ENCODE results near the gene N4BP2. TPM values are rescaled to one million over a fixed set of nuclear protein-coding genes. Genes with fewer than 3 reads are reported as not detected.

The N4BP2 gene
- total and polyA plus RNA-seq, 2 experiments from 2014 or later: 11.2 to 28.8 TPM

- TF ChIP-seq, protein P1, sequence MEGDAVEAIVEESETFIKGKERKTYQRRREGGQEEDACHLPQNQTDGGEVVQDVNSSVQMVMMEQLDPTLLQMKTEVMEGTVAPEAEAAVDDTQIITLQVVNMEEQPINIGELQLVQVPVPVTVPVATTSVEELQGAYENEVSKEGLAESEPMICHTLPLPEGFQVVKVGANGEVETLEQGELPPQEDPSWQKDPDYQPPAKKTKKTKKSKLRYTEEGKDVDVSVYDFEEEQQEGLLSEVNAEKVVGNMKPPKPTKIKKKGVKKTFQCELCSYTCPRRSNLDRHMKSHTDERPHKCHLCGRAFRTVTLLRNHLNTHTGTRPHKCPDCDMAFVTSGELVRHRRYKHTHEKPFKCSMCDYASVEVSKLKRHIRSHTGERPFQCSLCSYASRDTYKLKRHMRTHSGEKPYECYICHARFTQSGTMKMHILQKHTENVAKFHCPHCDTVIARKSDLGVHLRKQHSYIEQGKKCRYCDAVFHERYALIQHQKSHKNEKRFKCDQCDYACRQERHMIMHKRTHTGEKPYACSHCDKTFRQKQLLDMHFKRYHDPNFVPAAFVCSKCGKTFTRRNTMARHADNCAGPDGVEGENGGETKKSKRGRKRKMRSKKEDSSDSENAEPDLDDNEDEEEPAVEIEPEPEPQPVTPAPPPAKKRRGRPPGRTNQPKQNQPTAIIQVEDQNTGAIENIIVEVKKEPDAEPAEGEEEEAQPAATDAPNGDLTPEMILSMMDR (IDR thresholded peaks at IDR 0.05; ENCODE audit: poor library complexity): no peak
- no peak for TF ChIP-seq EZH2phosphoT487 (IDR thresholded peaks at IDR 0.05; ENCODE audit: low read depth, severe bottlenecking, unreplicated experiment)
- peak overlapping the region; percentile 33 for H3K27ac ChIP-seq
- H3K9me3 ChIP-seq (ENCODE audit: low read depth): no peaks in the 10 kb centered on the region
- 81% methylated on average over 15 of the region's 15 CpGs for WGBS (ENCODE audit: low lambda C conversion rate, missing lambda C conversion rate)
- no peaks in the 10 kb centered on the region for H3K9me2 ChIP-seq (replicated peaks; ENCODE audit: insufficient read depth)
- no peaks in the 10 kb centered on the region for H3K27me3 ChIP-seq
- no peak overlapping the region for H3K4me3 ChIP-seq
- no peaks in the 10 kb centered on the region for H4K20me1 ChIP-seq (ENCODE audit: insufficient read depth, poor library complexity, severe bottlenecking)
- no peaks in the 10 kb centered on the region for H3K36me3 ChIP-seq (replicated peaks; ENCODE audit: insufficient read depth, low read depth)
- H3K4me2 ChIP-seq: peak overlapping the region; percentile 17
- DNase-seq (ENCODE audit: low spot score): no peak
- H2AFZ ChIP-seq: no peak overlapping the region
- no peaks in the 10 kb centered on the region for H3K79me2 ChIP-seq
- peaks cover 7% of the 10 kb centered on the region for H3K4me1 ChIP-seq (ENCODE audit: insufficient read depth)
Measured at GRCh38 chr4:40199999-40200874, 143.6 kb downstream of the N4BP2 start.

DNA sequence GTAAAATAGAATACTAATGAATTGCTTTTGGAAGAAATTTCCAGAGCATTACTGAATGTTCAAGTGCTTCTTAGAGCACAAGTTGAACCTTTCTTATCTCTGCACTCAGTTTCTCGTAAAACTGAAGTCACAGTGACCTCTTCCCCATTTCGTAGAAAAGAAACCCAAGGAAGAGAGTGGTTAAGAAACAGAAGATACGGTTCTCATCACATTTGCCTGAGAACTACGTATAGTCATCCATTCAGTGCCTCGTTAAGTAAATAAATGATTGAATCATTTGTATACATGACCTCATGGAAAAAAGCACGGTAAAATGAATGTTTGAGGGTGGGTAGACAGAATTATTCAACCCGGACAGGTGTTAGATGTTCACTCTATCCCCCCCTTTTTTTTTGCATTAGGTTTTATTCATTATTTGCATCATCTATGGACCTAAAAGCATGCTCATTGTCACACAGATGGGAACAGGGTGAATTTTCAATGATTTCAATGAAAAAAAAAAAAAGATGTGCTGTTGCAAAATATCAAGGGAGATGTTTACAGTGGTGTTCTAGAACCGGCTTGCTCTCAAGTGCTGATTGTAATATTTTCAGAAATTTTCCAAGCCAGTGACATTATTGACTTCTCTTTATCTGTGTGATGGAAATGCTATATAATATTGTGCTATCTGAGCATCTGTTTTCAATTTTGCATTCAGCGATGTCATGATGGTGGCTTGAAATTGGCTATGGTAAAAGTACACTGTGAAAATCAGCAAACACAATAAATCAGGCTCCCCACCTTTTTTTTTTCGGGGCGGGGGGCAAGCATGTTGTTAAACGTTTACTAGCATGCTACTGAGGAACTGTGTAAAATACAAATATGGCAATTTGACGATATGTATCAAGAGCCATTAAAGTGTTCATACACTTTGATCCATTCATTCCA is 144.5 kb downstream of the N4BP2 start:
- no peaks in the 10 kb centered on the region for H3K9me3 ChIP-seq (ENCODE audit: low read depth)
- no peaks in the 10 kb centered on the region for H3K36me3 ChIP-seq (replicated peaks; ENCODE audit: insufficient read depth, low read depth)
- no peak for TF ChIP-seq EZH2phosphoT487 (IDR thresholded peaks at IDR 0.05; ENCODE audit: low read depth, severe bottlenecking, unreplicated experiment)
- TF ChIP-seq, protein P1 (IDR thresholded peaks at IDR 0.05; ENCODE audit: poor library complexity): no peak
- no peak for TF ChIP-seq EZH2 (IDR thresholded peaks at IDR 0.05; ENCODE audit: borderline replicate concordance)
- DNase-seq (ENCODE audit: low spot score): no peak
- H3K9me2 ChIP-seq (replicated peaks; ENCODE audit: insufficient read depth): no peaks in the 10 kb centered on the region
- peaks cover 7% of the 10 kb centered on the region for H3K4me1 ChIP-seq (ENCODE audit: insufficient read depth)
- no peaks in the 10 kb centered on the region for H3K79me2 ChIP-seq
- H3K4me2 ChIP-seq: peak overlapping the region; percentile 17
- no peak overlapping the region for H3K4me3 ChIP-seq
- no peaks in the 10 kb centered on the region for H4K20me1 ChIP-seq (ENCODE audit: insufficient read depth, poor library complexity, severe bottlenecking)
- 48% methylated on average over 13 of the region's 13 CpGs for WGBS (ENCODE audit: low lambda C conversion rate, missing lambda C conversion rate)
- H3K27ac ChIP-seq: peak overlapping the region; percentile 33
- no peak overlapping the region for H2AFZ ChIP-seq
- H3K27me3 ChIP-seq: no peaks in the 10 kb centered on the region

GRCh38 chr4:40201898-40202297 is 145.2 kb downstream of the N4BP2 start:
- Histone ChIP-seq H3K9me2 (replicated peaks; ENCODE audit: insufficient read depth) (no peaks in the 10 kb centered on the region), H3K4me3 (no peak overlapping the region), H3K4me2 (no peak overlapping the region), H2AFZ (no peak overlapping the region), H3K79me2 (no peaks in the 10 kb centered on the region), H4K20me1 (ENCODE audit: insufficient read depth, poor library complexity, severe bottlenecking) (no peaks in the 10 kb centered on the region), H3K36me3 (replicated peaks; ENCODE audit: insufficient read depth, low read depth) (no peaks in the 10 kb centered on the region), H3K4me1 (ENCODE audit: insufficient read depth) (peaks cover 7% of the 10 kb centered on the region), H3K27me3 (no peaks in the 10 kb centered on the region), H3K9me3 (ENCODE audit: low read depth) (no peaks in the 10 kb centered on the region), H3K27ac (no peak overlapping the region)
- TF ChIP-seq, protein P1 (IDR thresholded peaks at IDR 0.05; ENCODE audit: poor library complexity): no peak
- TF ChIP-seq EZH2phosphoT487 (IDR thresholded peaks at IDR 0.05; ENCODE audit: low read depth, severe bottlenecking, unreplicated experiment) (no peak), EZH2 (IDR thresholded peaks at IDR 0.05; ENCODE audit: borderline replicate concordance) (no peak)
- DNase-seq (ENCODE audit: low spot score): no peak
- WGBS (ENCODE audit: low lambda C conversion rate, missing lambda C conversion rate): 100% methylated on average over 4 of the region's 4 CpGs

Data from hepatocyte (in vitro differentiated cells).